Endothelial cell of umbilical vein (primary cell): ENCODE measurements around the gene P2RX4. TPM values are rescaled to one million over a fixed set of nuclear protein-coding genes. Genes with fewer than 3 reads are reported as not detected.

Experiments used
- Bru-seq: library from RNA; stranded (reverse); fragments of 400-500 nt; gene quantifications from one replicate; lab custom pipeline; 2021; lab: Mats Ljungman, UMichigan
- BruChase-seq, 2 experiments: library from RNA; stranded (reverse); fragments of 400-500 nt; gene quantifications; one replicate each; lab custom pipeline; 2021; lab: Mats Ljungman, UMichigan
- BruUV-seq: library from RNA; stranded (reverse); fragments of 400-500 nt; replicated peaks from 2 replicates; lab custom pipeline; 2021; lab: Mats Ljungman, UMichigan
- CTCF ChIA-PET: fragments of 300-600, 350-600 bp; sonication (Branson Sonifier 250); formaldehyde crosslinking; loops from one replicate; lab custom pipeline; 2021; ENCODE audit warnings: antibody characterized with exemption, inconsistent platforms; lab: Charles Lee
- POLR2A ChIA-PET: fragments of 300-600, 350-600 bp; sonication (Branson Sonifier 250); formaldehyde crosslinking; loops from one replicate; lab custom pipeline; 2021; ENCODE audit warnings: antibody characterized with exemption, inconsistent platforms; lab: Charles Lee
- DNase-seq: peaks from one replicate; pipeline ENCODE4 v3.0.0-alpha.2; 2011; ENCODE audit warnings: low read depth, low spot score
- FAIRE-seq: peaks from 2 replicates; lab custom pipeline; 2011; peaks lifted over from hg19 to GRCh38; lab: Jason Lieb, UNC
- H2AFZ ChIP-seq: 2 replicates; pipeline ENCODE4 v1.6.0; 2012; ENCODE audit warnings: low read depth, low read length, control low read depth, inconsistent platforms
- H3K27ac ChIP-seq: 2 replicates; pipeline ENCODE4 v1.5.1; 2011; ENCODE audit warnings: low read depth, mild to moderate bottlenecking, control low read depth, low read length, moderate library complexity; ENCODE audit not compliant: insufficient read depth
- H3K27me3 ChIP-seq, 2 experiments: 2 replicates each; pipeline versions ENCODE4 v1.6.0 to v1.6.1; 2011; ENCODE audit warnings: low read length in 2 of 2, mixed read lengths in 1 of 2; ENCODE audit not compliant: control insufficient read depth in 2 of 2, insufficient read depth in 2 of 2
- H3K36me3 ChIP-seq, 2 experiments: 2 replicates in 1 of 2; 3 replicates in 1 of 2; pipeline ENCODE4 v1.5.1; 2011; ENCODE audit warnings: low read length in 2 of 2, mild to moderate bottlenecking in 1 of 2, moderate library complexity in 1 of 2; ENCODE audit not compliant: control insufficient read depth in 2 of 2, insufficient read depth in 2 of 2; ENCODE audit errors: extremely low read depth in 1 of 2
- H3K4me1 ChIP-seq: 3 replicates; pipeline ENCODE4 v1.5.1; 2011; ENCODE audit warnings: mild to moderate bottlenecking, low read length; ENCODE audit not compliant: control insufficient read depth, insufficient read depth; ENCODE audit errors: extremely low read depth
- H3K4me2 ChIP-seq: 2 replicates; pipeline ENCODE4 v1.6.1; 2011; ENCODE audit warnings: low read length, control low read depth, mixed read lengths; ENCODE audit not compliant: insufficient read depth
- H3K4me3 ChIP-seq, 3 experiments: fragments of 200-600 bp in 1 of 3; sonication (generic), shearing (Covaris generic) in 1 of 3; replicated peaks in 1 of 3; 2 replicates each; pipeline ENCODE4 v1.5.1; 2011 to 2016; ENCODE audit warnings: control low read depth in 3 of 3, low read length in 3 of 3, mild to moderate bottlenecking in 2 of 3, inconsistent platforms in 1 of 3, low read depth in 1 of 3, moderate library complexity in 1 of 3; ENCODE audit not compliant: insufficient read depth in 1 of 3
- H3K79me2 ChIP-seq: 2 replicates; pipeline ENCODE4 v1.6.0; 2012; ENCODE audit warnings: low read length, inconsistent platforms; ENCODE audit not compliant: control insufficient read depth, insufficient read depth
- H3K9ac ChIP-seq: replicated peaks from 2 replicates; pipeline ENCODE3; 2011; ENCODE audit warnings: low read length, control low read depth; ENCODE audit not compliant: insufficient read depth; ENCODE audit errors: extremely low read depth
- H3K9me1 ChIP-seq: replicated peaks from 3 replicates; pipeline ENCODE4 v1.6.0; 2011; ENCODE audit warnings: mild to moderate bottlenecking, low read length; ENCODE audit not compliant: control insufficient read depth, insufficient read depth; ENCODE audit errors: extremely low read depth
- H3K9me3 ChIP-seq: replicated peaks from 2 replicates; pipeline ENCODE4 v1.5.1; 2012; ENCODE audit warnings: low read length, inconsistent platforms; ENCODE audit not compliant: control insufficient read depth, insufficient read depth
- H4K20me1 ChIP-seq: replicated peaks from 2 replicates; pipeline ENCODE3; 2011; ENCODE audit warnings: mild to moderate bottlenecking, low read length; ENCODE audit not compliant: control insufficient read depth, insufficient read depth; ENCODE audit errors: extremely low read depth
- CTCF ChIP-seq, 2 donors: IDR thresholded peaks; 1 replicate in 1 of 2; 2 replicates in 1 of 2; pipeline ENCODE4 v1.5.1; 2011; ENCODE audit warnings: low read length in 2 of 2, mild to moderate bottlenecking in 2 of 2, moderate library complexity in 2 of 2, control low read depth in 1 of 2, inconsistent platforms in 1 of 2, low read depth in 1 of 2; ENCODE audit not compliant: insufficient read depth in 1 of 2; ENCODE audit errors: extremely low read depth in 1 of 2
- EZH2 ChIP-seq: IDR thresholded peaks from 2 replicates; pipeline ENCODE4 v1.6.1; 2012; ENCODE audit warnings: borderline replicate concordance, low read depth, mild to moderate bottlenecking, moderate library complexity, low read length, inconsistent platforms; ENCODE audit not compliant: severe bottlenecking
- FOS ChIP-seq: IDR thresholded peaks from 2 replicates; pipeline ENCODE4 v1.6.1; 2011; ENCODE audit warnings: mild to moderate bottlenecking, low read length, moderate library complexity, borderline replicate concordance; ENCODE audit not compliant: insufficient read depth
- GATA2 ChIP-seq: IDR thresholded peaks from 2 replicates; pipeline ENCODE4 v1.7.0; 2011; ENCODE audit warnings: low read depth, mild to moderate bottlenecking, moderate library complexity, mixed read lengths, low read length; ENCODE audit not compliant: insufficient read length, insufficient read depth
- JUN ChIP-seq: IDR thresholded peaks from 2 replicates; pipeline ENCODE4 v1.6.1; 2011; ENCODE audit warnings: borderline replicate concordance, low read depth; ENCODE audit not compliant: insufficient read length, insufficient read depth
- MAX ChIP-seq: IDR thresholded peaks from 2 replicates; pipeline ENCODE4 v1.6.1; 2011; ENCODE audit not compliant: insufficient read depth, insufficient read length
- MYC ChIP-seq: IDR thresholded peaks from one replicate; pipeline ENCODE4 v1.6.1; 2011; ENCODE audit warnings: mild to moderate bottlenecking, low read depth, low read length
- POLR2A ChIP-seq: IDR thresholded peaks from 2 replicates; pipeline ENCODE4 v1.6.1; 2012; ENCODE audit warnings: low read depth, mild to moderate bottlenecking, control low read depth, low read length
- POLR2AphosphoS5 ChIP-seq: IDR thresholded peaks from 2 replicates; pipeline ENCODE4 v1.6.1; 2012; ENCODE audit warnings: low read depth, mild to moderate bottlenecking, control low read depth, low read length, moderate library complexity; ENCODE audit not compliant: insufficient read depth
- dilution Hi-C: fragments of 300-500 bp; cut with MboI; formaldehyde crosslinking; loops from one replicate; pipeline ENCODE4 v1.15.0; 2019; ENCODE audit warnings: low sequenced_read_pairs; ENCODE audit not compliant: extremely low pct_ligation_motif_present
- intact Hi-C: fragments of 100-400 bp; cut with micrococcal nuclease; formaldehyde crosslinking; loops from one replicate; pipeline ENCODE4 v1.10.0; 2022
- long read RNA-seq: library from polyadenylated mRNA; stranded (forward); transcript quantifications from one replicate; pipeline ENCODE4 v2.0.0, GENCODE V29; 2021
- polyA minus RNA-seq, 3 experiments: library from RNA; depleted of rRNA, polyadenylated mRNA; stranded (reverse); fragments of >200 nt; gene quantifications; 1 replicate in 1 of 3; 2 replicates in 2 of 3; pipeline ENCODE4 v1.2.3, GENCODE V29; 2011
- polyA plus RNA-seq, 4 experiments: library from polyadenylated mRNA; depleted of rRNA in 3 of 4; stranded (reverse) in 3 of 4; unstranded in 1 of 4; fragments of >200 nt; gene quantifications; 2 replicates each; pipeline versions ENCODE4 v1.2.1 to v1.2.3, GENCODE V29; 2011 to 2012; ENCODE audit warnings: missing spikeins in 1 of 4
- total RNA-seq: library from RNA; stranded (reverse); gene quantifications from 2 replicates; pipeline ENCODE4 v1.2.3, GENCODE V29; 2021

P2RX4 gene
- total RNA-seq (72.8 and 116 TPM in 2 replicates), polyA plus RNA-seq (92.8 and 125 TPM in 2 replicates), polyA minus RNA-seq (66.4 and 76.3 TPM in 2 replicates), Bru-seq, nascent RNA (percentile 76 among the genes with signal in this experiment), BruChase-seq, experiment 1, labeled RNA remaining after a 6-hour chase (percentile 62 among the genes with signal in this experiment), BruChase-seq, experiment 2, labeled RNA remaining after a 2-hour chase (percentile 69 among the genes with signal in this experiment)
- polyA plus RNA-seq (2011; cell fraction: cytosol; rRNA removed) = 49.0 and 60.0 TPM in 2 replicates
- polyA plus RNA-seq (2011; cell fraction: nucleus; rRNA removed) = 42.4 and 55.1 TPM in 2 replicates
- polyA plus RNA-seq (2012) = 46.8 and 67.8 TPM in 2 replicates
- 3.2 TPM for polyA minus RNA-seq (2011; cell fraction: cytosol; rRNA and poly(A)+ RNA removed)
- 18.1 and 19.1 TPM in 2 replicates for polyA minus RNA-seq (2011; cell fraction: nucleus; rRNA and poly(A)+ RNA removed)
- long read RNA-seq, transcript P2RX4-203 (13 exons, 1,836 nt) = minor isoform, 11 of 233 reads
- long read RNA-seq, transcript P2RX4-214 (11 exons, 1,612 nt) = minor isoform, 6 of 233 reads
- long read RNA-seq, transcript P2RX4-202 (12 exons, 2,032 nt) = major isoform, 167 of 233 reads
- long read RNA-seq, partial matches to known transcripts = 9 of 233 reads
- long read RNA-seq, other reads (novel, unspliced or antisense) = 40 of 233 reads

GRCh38 chr12:121209624-121210572, at the start of gene P2RX4:
Gene P2RX4, plus strand, starts transcription at chr12:121210129. Its CDS starts 36 bp downstream, at chr12:121210165.
- Histone ChIP-seq H3K9me1 (no peaks in the 10 kb centered on the region), H3K79me2 (no peaks in the 10 kb centered on the region), H3K27ac (peak within 1 kb of the TSS; percentile 59), H3K9ac (peak within 1 kb of the TSS; percentile 94), H4K20me1 (no peaks in the 10 kb centered on the region), H3K4me3 (peak within 1 kb of the TSS; percentile 35 to 75 (median 52)), H3K4me1 (peaks cover 23% of the 10 kb centered on the region), H3K4me2 (peak within 1 kb of the TSS; percentile 75), H2AFZ (peak within 1 kb of the TSS; percentile 53), H3K27me3 (no peaks in the 10 kb centered on the region), H3K36me3 (no peaks in the 10 kb centered on the region), H3K9me3 (no peaks in the 10 kb centered on the region)
- BruUV-seq = TSS peak; percentile 32
- peak; percentile 53 for FAIRE-seq
- intact Hi-C loops (loop anchor here (1.0 to 5.0 kb wide), 4 partner anchors 20 to 148 kb away; no protein-coding TSS in a partner anchor), dilution Hi-C loops (no loop called here)
- ChIA-PET POLR2A (no interaction called here), CTCF (interaction anchor here (0.9 to 1.0 kb wide), 3 partner anchors 28 to 150 kb away, joined by 3 read pairs; no protein-coding TSS in a partner anchor)
- DNase-seq = peak; percentile 76
- TF ChIP-seq FOS (no peak), POLR2AphosphoS5 (peak; percentile 76), POLR2A (peak; percentile 78), MYC (no peak), CTCF (IDR thresholded peaks at IDR 0.05; ENCODE audit: extremely low read depth in 1 of 2, insufficient read depth in 1 of 2, low read depth in 1 of 2, low read length in 2 of 2) (peak; percentile 16 to 23), GATA2 (no peak), MAX (no peak), JUN (no peak), EZH2 (no peak)
